ACC112 (cell line): ENCODE data around the gene DCST2.
"Not testable (repeated sequence)": the region's sequence is repeated elsewhere in the genome, so short reads cannot be mapped to it uniquely, and the experiment has no call there.

Experiments used
- H2AFZ ChIP-seq: fragments of 200-600 bp; sonication (generic); one replicate; pipeline ENCODE4 v1.6.0; 2017; ENCODE audit warnings: antibody characterized with exemption, low read length; ENCODE audit not compliant: unreplicated experiment
- H3K27ac ChIP-seq: fragments of 200-600 bp; sonication (generic); 2 replicates; pipeline ENCODE4 v1.5.1; 2014; ENCODE audit warnings: low read depth, mild to moderate bottlenecking, antibody characterized with exemption, low read length, moderate library complexity
- H3K27me3 ChIP-seq: fragments of 200-600 bp; sonication (generic); 2 replicates; pipeline ENCODE4 v1.6.1; 2014; ENCODE audit warnings: mild to moderate bottlenecking, antibody characterized with exemption, low read length, moderate library complexity, mixed read lengths; ENCODE audit not compliant: insufficient read depth
- H3K36me3 ChIP-seq: fragments of 200-600 bp; sonication (generic); 2 replicates; pipeline ENCODE4 v1.6.1; 2016; ENCODE audit warnings: mild to moderate bottlenecking, antibody characterized with exemption, low read length, moderate library complexity, mixed read lengths; ENCODE audit not compliant: insufficient read depth
- H3K4me1 ChIP-seq: fragments of 200-600 bp; sonication (generic); one replicate; pipeline ENCODE4 v1.6.1; 2016; ENCODE audit warnings: low read length, mixed read lengths; ENCODE audit not compliant: insufficient read depth, unreplicated experiment, control insufficient read depth
- H3K4me3 ChIP-seq: fragments of 200-600 bp; sonication (generic); 2 replicates; pipeline ENCODE4 v1.5.1; 2014; ENCODE audit warnings: mild to moderate bottlenecking, low read depth, low read length
- H3K79me2 ChIP-seq: fragments of 200-600 bp; sonication (generic); one replicate; pipeline ENCODE4 v1.6.0; 2016; ENCODE audit warnings: low read length; ENCODE audit not compliant: control insufficient read depth, unreplicated experiment, insufficient read depth

The DCST2 gene

DNA sequence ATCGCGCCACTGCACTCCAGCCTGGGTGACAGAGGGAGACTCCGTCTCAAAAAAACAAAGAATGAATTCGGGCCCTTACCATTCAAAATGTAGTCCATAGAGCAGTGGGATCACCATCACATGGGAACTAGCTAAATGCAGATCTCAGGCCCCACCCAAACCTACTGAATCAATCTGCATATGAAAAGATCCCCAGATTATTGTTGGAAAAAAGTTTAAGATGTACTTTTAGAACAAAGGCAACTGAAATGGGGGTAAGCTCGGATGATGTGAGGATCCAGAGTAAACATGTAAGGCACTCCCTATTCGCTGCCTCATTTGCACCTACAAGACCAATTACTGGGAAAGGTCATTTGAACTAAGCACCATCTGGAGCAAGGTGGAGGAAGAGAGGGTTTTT is 51.2 kb downstream of the DCST2 start:
- peak overlapping the region; percentile 26; the same call in 1 of the 2 replicates for H3K27ac ChIP-seq
- H3K4me1 ChIP-seq, result peaks cover 4% of the 10 kb centered on the region
- peak overlapping the region; percentile 90 for H2AFZ ChIP-seq
- H3K4me3 ChIP-seq, result peak overlapping the region; percentile 80
- peaks cover 31% of the 10 kb centered on the region for H3K79me2 ChIP-seq
- peaks cover 8% of the 10 kb centered on the region; the same call in 1 of the 2 replicates for H3K36me3 ChIP-seq
- H3K27me3 ChIP-seq, result no peaks in the 10 kb centered on the region

DNA sequence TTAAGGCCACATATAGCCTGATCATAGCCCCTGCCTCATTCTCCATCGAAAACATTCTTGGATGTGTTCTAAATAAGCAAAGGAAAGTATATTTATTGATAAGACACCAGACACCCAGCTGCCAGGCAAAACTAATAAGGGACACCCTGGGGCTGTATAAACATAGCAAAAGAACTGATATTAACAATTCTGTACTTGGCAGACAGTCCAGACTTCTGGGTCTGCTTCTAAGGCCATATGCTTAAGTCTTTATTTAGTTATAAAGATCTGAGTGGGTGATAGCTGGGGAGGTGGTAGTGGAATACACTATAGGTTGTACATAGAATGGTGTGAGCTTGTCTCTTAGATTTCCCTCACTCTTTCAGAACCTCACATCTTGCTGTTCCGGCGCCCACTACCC is 55.2 kb downstream of the DCST2 start:
- Histone ChIP-seq H3K27ac (no peak overlapping the region), H3K4me3 (no peak overlapping the region), H2AFZ (no peak overlapping the region), H3K79me2 (peaks cover 46% of the 10 kb centered on the region), H3K4me1 (peaks cover 15% of the 10 kb centered on the region), H3K27me3 (no peaks in the 10 kb centered on the region), H3K36me3 (peaks cover 8% of the 10 kb centered on the region; the same call in 1 of the 2 replicates)

- H3K27me3 ChIP-seq, H2AFZ ChIP-seq, H3K27ac ChIP-seq, H3K4me3 ChIP-seq, H3K36me3 ChIP-seq: not testable (repeated sequence)
- Histone ChIP-seq H3K79me2 (peaks cover 45% of the 10 kb centered on the region), H3K4me1 (peaks cover 18% of the 10 kb centered on the region)
Observed at GRCh38 chr1:154977762-154978161, 55.8 kb downstream of the DCST2 start.

DNA sequence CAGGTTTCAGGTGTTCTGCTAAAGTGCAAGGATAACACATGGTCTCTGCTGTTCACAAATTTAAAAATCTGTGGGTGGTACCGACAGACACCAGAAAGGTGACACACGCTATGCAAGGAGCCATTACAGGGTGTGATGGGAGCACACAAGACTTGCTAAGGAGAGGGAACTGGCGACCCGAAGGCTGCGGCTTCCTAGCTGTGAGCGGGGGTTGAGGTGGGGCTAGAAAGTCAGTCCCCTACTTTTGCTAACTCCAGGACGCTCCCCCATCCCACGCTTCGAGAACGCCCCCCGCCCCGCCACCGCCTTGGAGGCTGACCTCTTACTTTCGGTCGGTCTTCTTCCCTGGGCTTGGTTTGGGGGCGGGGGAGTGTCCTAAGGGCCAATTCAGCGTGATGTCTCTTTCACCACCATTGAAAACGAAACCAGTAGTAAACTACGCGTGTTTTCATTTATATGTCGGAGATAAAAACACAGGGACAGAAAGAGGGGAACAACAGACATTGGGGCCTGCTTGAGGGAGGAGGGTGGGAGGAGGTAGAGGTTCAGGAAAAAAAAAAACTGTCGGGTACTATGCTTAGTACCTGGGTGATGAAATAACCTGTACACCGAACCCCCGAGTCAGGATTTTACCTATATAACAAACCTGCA is 58.0 kb downstream of the DCST2 start:
- Histone ChIP-seq H2AFZ (peak overlapping the region; percentile 61), H3K4me3 (peak overlapping the region; percentile 90), H3K4me1 (peaks cover 36% of the 10 kb centered on the region), H3K27ac (peak overlapping the region; percentile 97), H3K36me3 (peaks cover 8% of the 10 kb centered on the region; the same call in 1 of the 2 replicates), H3K27me3 (no peaks in the 10 kb centered on the region), H3K79me2 (peaks cover 46% of the 10 kb centered on the region)

DNA sequence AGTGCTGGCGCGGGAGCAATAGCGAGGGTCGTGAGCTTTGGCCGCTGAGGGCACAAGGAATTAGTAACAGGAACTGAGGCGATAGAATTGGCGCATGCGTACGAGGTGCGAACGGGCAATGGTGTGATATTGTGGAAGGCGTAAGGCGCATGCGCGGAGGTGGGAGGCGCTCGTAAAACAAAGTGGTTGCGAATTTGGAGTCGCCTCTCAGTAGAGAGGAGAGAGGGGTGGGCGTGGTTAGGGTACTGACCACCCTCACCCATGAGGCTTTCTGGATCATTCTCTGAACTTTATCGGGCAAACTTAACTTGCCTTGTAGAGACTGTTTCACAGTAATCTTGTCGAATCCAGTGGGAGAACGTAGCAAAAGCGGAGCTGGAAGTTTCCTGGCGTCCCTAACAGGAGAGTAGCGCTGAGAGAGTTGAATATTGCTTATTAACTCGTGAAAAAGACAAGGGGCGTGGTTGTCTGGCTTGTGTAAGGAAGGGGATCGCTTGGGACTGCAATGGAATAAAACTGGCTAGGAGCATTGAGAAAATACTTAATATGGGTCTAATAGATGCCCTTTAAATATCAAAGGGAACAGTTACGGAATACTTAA is 58.7 kb downstream of the DCST2 start:
- Histone ChIP-seq H3K27ac (peak overlapping the region; percentile 97), H2AFZ (peak overlapping the region; percentile 61), H3K4me1 (peaks cover 36% of the 10 kb centered on the region), H3K79me2 (peaks cover 52% of the 10 kb centered on the region), H3K27me3 (no peaks in the 10 kb centered on the region), H3K36me3 (peaks cover 8% of the 10 kb centered on the region; the same call in 1 of the 2 replicates), H3K4me3 (peak overlapping the region; percentile 90)

DNA sequence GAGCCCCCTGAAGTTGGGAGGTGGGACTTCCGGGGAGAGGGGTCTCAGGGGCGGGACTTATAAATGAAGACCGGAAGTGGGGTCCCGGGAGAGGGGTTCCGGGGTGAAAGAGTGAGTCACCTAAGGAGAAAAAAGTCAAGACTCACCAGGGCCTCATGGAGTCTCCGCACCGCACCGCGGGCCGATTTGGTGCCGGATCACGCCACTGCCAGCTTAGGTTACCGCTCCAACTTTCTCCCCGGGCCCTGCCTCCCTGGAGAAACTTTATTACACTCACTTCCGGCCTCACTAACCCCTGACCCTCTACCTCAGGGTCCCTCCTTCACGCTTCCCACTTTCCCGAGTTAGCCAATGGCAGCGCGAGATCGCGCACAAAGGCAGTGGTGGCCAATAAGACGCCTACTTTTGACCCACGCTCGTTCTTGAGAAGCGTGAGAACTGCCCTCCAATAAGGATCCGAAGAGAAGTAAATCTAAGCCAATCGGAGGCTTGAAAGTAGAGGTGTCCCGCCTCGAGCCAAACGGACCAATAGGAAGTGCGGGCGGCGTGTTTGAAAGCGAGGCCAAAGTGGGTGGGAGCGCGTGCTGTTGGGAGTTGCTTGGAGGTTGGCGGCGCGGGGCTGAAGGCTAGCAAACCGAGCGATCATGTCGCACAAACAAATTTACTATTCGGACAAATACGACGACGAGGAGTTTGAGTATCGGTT is 59.3 kb downstream of the DCST2 start, which contains the start of gene CKS1B:
Gene CKS1B (plus strand): TSS at position 580 of the 706 bp plus-strand sequence. CDS start 65 bp downstream, at position 645.
- H3K27me3 ChIP-seq, result no peaks in the 10 kb centered on the region
- H2AFZ ChIP-seq, result peak within 1 kb of the TSS; percentile 61
- H3K27ac ChIP-seq, result peak within 1 kb of the TSS; percentile 97
- H3K79me2 ChIP-seq, result peaks cover 56% of the 10 kb centered on the region
- peak within 1 kb of the TSS; percentile 90 for H3K4me3 ChIP-seq
- H3K4me1 ChIP-seq, result peaks cover 36% of the 10 kb centered on the region
- peaks cover 4% of the 10 kb centered on the region; the same call in 1 of the 2 replicates for H3K36me3 ChIP-seq

GRCh38 chr1:154973344-154974101 is 60.1 kb downstream of the DCST2 start:
- Histone ChIP-seq H3K79me2 (peaks cover 60% of the 10 kb centered on the region), H3K27ac (peak overlapping the region; percentile 97), H3K4me1 (peaks cover 38% of the 10 kb centered on the region), H3K4me3 (peak overlapping the region; percentile 90), H2AFZ (no peak overlapping the region), H3K27me3 (no peaks in the 10 kb centered on the region), H3K36me3 (peaks cover 3% of the 10 kb centered on the region; the same call in 1 of the 2 replicates)

DNA sequence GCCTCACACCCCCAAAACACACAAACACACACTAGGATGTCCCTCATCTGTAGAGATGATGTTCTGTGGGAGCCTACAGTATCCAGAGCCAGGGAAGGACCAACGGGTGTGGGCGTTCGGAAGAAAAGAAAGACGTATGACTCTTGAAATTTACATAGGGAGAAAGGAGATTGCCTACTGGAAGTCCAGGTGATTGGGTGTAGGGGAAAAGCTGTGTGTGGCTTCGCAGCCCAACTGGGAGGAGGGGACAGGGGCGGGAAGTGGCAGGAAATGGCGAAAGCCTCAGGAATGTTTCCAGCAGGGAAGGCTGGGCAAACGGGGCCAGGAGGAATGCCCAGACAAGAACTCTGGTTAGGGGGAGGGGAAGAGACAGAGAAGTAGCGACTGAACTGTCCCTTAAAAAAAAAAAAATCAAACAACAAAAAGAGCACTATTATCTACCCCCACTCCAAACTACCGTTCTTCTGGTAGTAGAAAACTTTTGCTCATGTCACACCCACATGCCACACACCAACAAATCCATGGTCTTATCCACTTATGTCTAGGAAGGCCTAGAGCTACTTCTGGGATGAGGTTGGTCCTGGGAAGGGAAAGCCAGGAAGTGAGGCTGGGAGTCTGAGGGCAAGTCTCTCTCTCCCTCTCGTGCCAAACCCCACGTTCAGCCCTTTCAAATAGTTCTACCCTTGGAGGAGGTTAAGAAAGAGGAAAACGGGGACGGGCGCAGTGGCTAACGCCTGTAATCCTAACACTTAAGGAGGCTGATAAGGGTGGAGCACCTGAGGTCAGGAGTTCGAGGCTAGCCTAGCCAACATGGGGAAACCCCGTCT is 60.9 kb downstream of the DCST2 start:
- H3K4me1 ChIP-seq, result peaks cover 46% of the 10 kb centered on the region
- H2AFZ ChIP-seq, result no peak overlapping the region
- peaks cover 60% of the 10 kb centered on the region for H3K79me2 ChIP-seq
- peak overlapping the region; percentile 90 for H3K4me3 ChIP-seq
- peak overlapping the region; percentile 97 for H3K27ac ChIP-seq
- H3K27me3 ChIP-seq, result no peaks in the 10 kb centered on the region
- no peaks in the 10 kb centered on the region; the same call in 1 of the 2 replicates for H3K36me3 ChIP-seq

- no peaks in the 10 kb centered on the region; the same call in 1 of the 2 replicates for H3K36me3 ChIP-seq
- peak overlapping the region; percentile 90 for H3K4me3 ChIP-seq
- H2AFZ ChIP-seq, result no peak overlapping the region
- no peaks in the 10 kb centered on the region for H3K27me3 ChIP-seq
- H3K4me1 ChIP-seq, result peaks cover 46% of the 10 kb centered on the region
- peak overlapping the region; percentile 97 for H3K27ac ChIP-seq
- peaks cover 60% of the 10 kb centered on the region for H3K79me2 ChIP-seq
Observed at GRCh38 chr1:154972213-154972516, 61.4 kb downstream of the DCST2 start.
